Stimulated activated CD4-positive, alpha-beta T cell treated with anti-CD3 and anti-CD28 coated beads, Interleukin-4, amount 100 ng/mL, for 4 hours (primary cell): ENCODE data around the gene CBX2.

Experiments used
- DNase-seq, 2 experiments: peaks; one replicate each; pipeline ENCODE4 v3.0.0-alpha.2; 2020

CBX2 gene

DNA sequence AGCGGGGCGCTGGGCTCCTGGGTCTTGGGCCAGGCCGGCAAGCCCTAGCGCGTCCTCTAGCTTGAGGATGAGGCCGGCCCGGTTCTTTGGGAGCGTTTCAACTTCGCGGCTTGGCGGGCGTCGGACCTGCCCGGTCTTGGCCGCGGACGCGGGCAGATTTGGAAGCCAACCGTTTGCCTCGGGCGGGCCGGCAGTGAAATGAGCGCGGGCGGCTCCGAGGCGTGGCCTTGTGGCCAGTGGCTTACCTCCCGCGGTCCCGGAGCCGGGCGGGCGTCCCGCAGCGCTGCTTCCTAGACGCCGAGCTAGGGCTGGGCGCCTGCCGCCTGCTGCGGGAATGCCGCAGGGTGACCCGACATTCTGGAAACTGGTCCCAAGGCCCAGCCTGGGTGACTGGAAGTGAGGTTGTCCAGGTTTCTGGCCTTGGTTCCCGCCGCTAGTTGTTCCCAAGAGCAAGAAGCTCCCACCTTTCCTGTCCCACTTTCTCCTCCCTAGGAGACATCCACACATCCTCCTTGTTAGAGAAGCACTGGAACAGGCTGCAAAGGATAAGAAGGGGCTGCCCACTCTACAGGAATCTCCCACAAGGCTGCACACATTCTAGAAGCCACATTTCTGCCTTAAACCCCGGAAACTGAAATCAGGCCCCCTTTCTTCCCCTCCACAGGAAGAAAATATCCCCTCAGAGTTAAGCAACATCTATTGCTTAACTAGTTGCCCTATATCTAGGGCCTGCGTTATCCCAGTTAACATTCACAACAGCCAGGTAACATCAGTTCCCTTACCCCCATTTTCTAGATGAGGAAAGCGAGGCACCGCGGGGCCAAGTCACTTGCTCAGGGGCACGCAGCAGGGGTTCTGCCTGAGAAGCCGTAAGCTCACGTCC, 23.4 kb downstream of the CBX2 start:
- DNase-seq: no peak

DNA sequence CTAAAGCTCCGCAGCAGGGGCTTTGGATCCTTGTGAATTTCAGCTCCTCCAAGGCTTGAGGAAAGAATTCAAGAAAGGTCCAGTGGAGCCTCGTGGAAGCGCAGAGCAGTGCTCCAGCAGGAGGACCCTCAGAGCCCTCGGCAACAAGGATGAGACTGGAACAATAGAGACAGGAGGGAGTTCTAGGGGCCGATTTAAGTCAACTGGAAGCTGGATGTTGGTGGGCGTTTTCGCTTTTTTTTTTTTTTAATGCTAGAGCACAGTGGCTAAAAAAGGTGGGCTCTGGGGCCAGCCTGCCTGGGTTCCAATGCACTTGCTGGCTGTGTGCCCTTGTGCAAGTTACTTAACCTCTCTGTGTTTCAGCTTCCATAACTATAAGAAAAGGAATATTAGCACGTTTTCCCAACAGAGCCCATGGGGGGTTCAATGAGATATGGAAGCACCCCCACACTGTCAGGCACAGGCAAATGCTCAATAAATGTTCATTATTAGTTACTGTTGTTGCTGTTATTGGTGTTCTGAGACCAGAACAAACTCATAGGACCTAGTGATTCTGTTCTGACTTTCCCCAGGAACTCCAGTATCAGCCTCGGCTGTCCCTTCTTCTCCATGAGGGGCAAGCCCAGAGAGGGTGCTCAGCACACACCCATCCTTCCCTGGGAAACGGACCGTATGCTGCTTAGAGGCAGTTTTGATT, 24.2 kb downstream of the CBX2 start:
- DNase-seq: no peak

DNA sequence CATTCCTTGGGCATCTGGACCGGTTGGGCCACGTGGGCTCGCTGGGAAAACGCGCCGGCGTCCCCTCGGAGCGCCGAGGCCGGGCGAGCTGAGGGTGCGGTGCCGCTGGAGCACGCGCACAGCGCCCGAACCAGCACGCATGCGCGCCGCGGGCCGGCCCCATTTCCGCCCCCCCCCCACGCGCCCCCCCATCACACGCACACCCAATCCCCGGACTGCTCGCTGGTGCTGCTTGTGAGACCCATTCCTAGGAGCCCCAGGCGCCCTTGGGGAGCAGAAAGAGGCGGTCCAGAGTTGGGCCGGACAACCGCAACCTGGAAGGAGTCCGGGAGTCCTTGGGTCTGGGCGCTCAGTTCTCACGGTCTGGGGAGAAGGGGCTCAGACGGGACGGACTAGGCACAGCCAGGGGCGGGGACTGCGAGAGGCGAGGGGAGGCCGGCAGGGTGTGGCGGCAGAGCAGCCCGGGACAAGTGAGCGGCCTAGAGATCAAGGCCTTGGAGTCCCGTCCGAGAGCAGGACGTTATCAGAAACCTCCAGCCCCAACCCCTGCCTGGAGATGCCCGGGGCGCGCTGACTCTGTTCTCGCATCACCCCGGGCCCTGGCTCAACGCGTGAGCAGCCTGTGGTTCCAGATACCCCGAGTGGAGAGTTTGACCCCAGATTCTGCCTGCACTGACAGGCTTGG, 24.9 kb downstream of the CBX2 start:
- DNase-seq: no peak

DNA sequence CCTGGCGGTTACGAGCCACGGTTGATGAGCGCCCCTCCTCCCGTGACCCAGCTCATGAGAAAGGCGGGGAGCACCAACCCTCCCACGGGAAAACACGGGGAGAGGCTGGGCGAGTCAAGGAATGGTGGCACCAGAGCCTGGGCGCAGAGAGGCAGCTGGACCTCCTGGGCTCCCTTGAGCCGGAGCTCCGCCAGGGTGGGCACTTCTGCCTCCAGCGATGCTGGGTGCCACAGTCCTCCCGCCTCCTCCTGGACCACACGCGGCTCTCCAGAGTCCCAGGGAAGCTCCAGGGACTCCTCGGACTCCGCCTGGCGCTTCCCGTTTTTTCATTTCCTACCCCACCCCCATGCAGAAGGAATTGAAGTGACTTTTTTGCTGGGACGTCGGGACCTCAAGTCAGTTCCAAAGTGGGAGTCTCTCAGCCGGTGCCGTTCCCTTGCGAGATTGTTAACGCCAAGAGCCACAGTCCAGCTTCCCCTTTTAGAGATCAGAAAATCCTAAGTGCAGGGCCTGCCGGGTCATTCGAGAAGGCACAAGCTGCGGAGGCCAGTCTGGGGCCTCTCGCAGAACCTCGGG, 25.6 kb downstream of the CBX2 start:
- DNase-seq: no peak

DNA sequence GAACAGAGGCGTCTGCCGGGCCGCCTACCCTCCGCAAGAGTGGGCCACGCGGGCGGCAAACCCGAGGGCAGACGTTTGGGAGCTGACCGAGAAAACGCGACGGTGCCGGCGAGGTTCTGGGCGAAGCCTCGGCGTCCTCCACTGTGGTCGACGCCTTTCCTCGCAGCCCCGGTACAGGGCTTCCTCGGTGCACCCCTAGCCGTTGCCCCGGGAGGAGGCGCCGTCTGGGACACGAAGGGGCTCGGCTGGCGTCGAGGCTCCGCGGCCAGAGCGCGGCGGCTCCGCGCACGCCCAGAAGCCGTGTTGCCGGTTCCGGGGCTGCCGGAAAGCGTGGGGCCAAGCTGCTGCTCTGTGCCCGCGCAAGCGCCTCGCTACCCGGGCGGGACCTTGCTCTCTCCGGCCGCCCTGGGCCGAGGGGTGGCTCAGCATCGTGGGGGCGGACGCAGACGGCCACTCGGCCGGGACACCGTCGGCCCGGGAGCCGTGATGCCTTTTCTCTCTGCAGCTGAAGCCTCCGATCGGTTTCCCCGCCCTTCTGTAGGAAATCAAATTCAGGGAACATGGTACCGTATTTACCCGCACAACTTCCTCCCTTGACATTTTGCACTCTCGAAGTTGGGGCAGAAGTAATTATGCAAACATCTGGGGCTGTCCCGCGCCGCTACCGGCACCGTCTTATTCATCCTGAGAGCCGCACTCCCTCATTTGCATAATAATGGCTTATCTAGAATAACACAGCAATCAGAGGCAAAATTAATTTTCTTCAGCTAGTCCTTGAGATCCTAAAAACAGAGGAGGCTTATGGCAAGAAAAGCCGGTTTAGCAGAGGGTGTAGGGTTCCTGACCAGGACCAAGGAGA, 26.3 kb downstream of the CBX2 start:
- DNase-seq: peak; percentile 65 to 77

DNA sequence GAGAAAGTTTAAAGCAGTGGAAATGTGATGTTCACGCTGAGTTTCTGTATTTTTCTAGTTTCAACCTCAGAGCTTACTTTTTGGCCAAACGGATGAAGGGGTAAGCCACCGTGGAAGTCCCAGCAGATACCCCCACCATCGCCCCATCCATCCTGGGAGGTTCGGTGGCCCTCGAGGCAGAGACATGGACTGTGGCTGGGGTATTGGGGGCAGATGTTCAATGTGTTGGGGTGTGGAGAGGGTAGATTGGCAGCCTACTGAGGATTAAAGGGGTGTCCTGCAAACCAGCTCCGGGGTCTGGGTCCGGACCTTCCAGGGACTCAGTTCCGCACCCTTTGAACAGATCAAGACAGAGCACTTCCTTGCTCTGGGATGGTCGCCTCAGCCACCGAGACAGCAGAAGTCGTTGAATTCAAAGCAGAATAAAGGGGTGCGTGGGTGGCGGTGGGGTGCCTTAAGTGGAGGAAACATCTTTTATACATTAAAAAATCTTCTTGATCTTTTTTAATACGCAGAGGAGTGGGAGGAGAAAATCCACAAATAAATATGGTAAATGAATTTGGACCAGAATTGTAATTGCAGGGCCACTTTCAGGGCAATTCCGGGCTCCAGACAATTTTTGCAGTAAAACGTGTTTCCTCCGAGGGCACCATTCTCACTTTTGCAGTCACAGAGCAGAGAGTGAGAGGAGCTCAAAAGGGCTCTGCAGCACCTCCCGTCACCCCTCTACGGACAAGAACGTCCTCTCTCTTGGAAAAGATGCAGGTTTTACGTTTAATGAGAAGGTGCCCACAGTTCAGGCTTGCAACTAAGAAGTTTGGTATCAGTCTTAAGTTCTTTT, 27.1 kb downstream of the CBX2 start:
- no peak for DNase-seq

DNA sequence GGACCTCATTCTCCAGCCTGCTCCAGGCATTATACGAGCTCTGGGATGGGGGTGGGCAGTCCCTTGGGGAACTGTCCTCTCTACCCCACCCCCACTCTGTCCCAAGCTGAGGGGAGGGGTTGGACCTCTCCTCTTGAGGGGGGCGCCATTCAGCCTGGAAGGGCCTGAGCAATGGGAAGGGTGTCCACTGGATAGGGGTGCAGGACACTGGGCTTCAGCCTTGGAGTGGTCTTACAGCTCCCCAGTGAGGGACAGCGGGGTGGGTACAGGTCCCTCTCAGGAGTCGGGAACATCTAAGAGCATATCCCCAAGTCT, 28.5 kb downstream of the CBX2 start:
- no peak for DNase-seq

DNA sequence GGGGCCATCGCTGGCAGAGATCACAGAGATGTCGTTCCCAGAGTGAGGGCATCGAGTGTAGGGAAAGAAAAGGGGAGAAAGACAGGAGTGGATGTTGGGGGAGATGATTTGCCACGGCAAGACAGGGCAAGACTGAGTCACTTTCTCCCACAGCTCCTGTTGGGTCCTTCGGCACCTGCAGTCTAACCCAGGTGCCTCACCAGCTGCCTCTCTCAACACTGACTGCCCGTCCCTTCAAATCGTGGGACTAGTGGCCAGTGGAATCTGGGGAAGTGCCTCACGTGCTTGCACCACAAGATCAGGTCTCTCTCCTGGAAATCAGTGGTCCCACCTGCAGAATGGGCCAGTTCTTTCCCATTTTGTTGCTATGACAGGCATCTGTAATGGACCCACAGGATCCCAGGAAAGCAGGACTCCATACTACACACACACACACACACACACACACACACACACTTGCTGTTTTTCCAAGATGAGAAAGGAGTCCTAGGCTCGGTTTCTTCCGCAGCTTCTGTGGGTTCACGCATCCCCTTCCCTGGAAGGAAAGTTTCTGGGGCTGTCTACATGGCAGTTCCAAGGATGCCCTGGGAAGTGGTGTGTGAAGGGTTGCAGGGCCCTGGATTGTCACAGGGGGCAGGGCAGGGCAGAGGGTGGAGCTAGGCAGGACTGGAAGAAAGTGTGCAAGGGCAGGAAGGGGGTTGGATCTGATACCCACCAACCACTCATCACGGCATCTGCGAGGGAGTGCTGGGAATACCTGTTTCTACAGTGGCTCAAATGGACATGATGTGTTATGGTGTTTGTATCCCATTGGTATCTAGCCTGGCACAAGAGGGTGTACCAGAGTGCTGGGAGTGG, 29.1 kb downstream of the CBX2 start:
- DNase-seq: no peak

DNA sequence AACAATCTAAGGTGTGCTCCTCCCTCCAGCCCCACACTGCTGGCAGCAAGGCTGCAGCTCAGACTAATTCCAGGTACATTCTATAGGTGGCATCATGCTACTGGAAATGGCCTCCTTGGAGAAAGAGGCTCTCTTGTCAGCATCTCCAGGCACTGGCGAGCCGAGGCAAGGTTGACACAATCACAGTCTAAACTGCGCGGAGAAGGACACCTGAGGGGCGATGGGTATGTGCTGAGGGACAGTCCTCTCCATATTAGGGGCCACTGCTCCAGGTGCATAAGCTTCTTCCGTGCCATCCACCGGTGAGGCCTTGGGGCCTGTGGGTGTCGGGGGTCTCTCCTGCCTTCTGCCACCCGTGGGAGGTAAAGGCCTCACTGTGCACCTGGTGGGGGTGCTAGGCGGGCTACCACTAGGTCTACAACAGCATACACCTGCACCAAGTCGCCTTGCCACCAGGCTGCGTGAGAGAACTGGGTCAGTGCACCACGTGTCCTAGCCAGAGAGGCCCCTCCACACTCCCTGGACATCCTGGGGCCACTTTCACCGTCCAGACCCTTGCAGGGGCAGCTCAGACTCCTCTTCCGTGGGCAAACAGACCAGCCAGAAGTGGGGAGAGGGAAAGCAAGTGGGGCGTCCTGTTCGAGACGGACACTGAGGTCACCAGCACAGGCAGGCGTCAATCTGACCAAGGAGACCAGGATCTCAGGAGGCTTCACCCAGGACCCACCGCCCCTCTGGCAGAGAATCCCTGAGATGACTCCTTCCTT, 31.0 kb downstream of the CBX2 start:
- no peak for DNase-seq

DNA sequence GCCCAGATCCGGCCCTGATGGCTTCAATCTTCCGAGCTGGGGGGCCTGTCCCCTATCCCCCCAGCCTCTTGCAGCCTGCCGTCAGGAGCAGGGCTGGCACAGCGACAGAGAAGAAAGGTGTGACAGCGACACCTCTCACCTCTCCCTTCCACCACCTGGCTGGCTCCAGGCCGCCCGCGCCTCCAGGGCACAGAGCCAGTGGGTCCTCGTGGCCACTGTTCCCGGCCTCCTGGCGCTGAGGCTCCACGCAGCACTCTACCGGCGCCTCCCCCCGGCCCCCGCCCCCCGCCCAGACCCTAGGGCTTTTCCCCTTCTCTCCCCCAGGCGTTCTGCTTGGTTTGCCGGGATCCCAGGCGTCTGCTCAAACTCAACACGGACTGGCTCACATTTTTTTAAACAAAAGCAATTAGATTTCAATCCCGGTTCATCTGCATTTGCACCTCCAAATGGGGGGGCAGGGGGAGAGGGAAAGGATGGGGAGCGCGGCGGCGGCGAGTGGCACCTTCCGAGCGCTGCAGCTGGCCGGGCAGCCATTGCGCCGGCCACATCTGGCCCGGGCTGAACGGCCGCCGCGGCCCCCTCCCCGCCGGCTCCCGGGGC, 31.7 kb downstream of the CBX2 start:
- no peak for DNase-seq

DNA sequence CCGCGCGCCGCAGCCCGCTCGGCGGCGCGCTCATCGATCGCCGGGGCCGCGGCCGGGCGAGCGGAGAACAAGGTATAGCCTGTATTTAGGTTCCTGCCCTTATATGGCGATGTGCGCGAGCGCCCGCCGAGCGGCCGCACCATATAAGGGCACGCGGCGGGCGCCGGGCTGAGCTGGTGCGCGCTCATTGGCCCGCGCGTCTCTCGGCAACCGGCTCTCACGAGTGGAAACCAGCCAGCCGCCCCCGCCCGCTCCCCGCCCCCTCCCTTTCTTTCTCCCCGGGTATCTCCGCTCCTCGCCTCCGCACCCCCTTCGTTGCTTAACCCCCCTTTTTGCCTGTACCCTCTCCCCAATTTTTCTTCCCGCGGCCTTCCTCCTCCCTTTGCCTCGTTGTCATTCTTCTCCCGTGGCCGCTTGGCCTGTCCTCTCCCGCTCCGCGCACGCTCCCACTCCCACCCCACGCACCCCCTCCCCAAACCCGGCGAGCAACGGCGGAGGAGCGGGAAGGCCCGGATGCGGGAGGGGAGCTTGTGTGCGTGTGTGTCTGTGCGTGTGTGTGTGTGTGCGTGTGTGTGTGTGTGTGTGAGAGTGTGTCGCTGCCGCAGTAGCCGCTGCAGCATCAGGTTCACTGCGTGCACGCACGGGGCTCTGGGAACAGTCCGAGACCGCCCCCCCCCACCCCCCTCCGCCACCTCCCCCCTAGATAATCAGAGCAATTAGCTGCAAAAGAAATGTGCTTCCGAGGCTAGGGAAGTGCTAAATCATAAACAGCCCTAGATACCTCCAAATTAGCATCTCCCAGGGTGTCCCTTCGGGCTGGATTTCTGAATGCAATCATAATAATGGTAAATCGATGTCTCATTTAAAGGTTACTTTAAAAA, 32.4 kb downstream of the CBX2 start:
- peak; percentile 82 to 89 for DNase-seq

DNA sequence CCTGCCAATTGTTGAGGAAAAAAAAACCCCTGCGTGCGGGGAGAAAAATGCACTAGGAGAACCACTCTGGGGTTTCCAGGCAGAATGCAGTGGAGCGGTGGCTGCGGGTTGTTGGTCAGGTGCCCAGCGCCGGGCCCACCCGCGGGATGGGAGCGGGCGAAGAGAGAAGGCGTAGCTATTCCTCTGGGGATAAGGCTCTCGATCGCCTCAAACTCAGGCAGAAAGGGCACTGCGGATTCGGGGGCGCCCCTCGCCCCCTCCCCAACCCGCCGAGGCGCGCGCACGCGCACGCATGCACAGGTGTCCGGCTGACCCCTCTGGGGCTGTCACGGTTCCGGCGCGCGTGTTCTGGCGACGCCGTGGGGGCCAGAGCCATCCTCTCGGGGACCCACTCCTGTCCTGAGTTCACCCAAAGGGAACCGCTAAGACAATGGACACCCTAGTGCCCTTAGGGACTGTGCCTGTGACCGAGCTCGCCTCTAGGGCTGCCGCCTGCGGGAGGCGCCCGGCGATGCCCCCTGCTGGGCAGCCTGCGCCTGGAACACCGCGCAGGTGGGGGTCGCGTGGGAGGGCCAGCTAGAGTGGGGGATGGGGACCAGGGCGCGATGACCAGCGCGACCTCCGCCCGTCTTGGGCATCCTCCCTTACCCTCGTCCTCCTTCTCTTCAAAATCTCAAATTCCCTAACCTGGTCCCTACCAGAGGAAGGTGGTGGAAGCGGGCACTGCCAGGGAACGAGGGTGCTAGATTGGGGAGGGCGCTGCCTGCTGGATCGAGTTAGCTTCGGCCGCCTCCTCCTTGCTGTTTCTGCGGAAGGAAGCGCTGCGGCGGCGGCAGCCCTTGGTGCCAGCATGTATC, 33.3 kb downstream of the CBX2 start:
- DNase-seq: no peak

DNA sequence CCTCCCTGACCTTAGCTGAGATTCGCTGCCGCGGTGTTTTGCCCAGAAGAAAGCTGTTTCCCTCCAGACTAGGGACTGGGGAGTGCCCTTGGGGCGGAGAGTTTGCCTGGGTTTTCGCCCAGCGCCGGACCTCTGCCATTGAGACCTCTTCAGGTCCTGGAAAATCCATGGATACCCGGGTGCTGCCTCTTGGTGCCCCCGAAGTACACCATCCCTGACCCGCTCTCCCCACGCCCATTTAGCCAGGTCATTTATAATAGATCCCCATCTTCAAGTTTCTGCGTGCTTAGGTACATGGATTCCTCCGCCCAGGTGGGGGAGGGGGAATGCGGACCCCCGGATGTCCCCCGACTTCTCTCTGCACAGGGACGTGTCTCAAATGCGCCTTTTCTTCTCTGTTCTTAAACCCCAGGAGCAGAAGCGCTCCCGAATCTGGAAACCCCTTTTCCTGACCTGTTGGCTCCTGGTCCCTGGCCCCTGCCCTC, 34.0 kb downstream of the CBX2 start:
- no peak for DNase-seq

DNA sequence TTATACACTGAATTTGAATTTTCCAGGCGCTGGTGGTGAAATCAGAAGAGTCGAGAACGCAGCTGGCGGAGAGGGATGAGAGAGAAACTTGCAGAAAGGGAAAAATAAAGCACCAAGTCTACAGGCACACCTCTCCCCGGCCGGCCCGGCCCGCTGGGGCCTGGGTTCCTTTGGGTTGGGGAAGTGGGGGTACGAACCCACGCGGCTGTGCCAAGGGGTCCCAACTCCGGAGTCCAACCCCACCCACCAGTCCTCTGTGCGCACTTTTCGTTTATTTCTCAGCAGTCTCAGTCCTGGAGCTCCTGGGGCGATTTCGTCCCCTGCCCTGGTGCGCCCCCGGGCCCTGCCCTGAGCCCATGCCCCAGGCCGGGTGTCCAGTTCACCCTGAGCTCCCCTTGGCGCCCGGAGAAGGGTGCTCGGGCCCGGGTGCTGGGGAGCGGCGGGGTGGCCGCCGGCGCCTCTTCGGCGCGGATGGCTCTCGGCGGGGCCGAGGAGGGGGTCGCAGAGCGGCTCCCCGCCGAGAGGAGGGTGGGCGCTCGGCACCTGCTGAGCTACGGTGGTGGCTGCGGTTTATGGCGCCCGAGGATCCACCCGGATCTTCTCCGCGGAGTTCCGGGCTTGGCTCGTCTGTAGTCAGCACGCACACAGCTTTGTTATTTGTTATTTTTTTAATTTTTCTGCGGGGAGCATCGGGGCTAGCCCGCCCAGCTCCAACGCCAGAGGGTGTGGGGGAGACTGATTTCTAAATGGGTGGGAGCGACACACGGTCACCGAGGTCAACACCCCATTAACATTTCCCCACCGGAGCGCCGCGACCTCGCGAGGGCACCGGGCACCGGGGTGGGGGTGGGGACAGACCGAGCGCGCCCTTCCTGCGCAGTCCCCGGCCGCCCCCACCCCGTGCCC, 34.7 kb downstream of the CBX2 start:
- DNase-seq: peak in 1 of 2 experiments; percentile 13

DNA sequence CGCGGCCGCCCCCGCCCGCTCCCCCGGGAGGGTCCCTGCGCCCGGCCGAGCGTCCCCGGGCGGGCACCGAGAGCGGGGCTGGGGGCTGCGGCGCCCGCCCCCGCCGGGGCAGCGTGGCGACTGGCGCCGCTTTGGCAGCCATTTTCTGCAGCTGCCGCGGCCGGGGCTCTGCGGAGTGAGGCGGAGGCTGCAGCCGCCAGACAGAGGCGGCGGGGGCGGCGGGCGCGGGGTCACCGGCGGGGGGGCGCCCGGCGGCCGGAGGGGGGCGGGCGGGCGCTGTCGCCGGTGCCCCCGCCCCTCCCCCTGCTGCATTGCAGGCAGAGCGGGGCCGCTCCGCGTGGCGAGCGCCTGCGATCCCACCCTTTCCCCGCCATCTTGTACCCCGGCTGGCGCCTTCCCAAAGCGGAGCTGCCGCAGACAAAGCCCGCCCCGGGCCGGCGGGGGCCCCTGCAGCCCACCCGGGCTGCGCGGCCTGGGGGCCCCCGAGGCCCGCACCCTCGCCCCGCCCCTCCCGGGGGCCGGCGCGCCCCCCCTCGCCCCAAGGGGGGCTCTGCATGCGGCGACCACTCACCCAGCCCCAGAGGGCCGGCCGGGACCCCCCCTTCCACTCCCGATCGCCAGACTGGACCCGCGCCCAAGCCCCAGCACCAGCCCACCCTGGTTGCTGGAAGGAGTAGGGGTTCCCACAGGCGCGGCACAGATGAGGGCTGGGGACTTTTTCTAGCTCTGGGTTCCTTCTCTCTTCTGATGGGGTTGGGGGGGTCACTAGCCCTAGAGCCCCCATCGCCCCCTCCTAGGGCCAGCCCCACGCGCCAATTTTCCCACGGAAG, 35.6 kb downstream of the CBX2 start:
- peak in 1 of 2 experiments; percentile 8 for DNase-seq
